Smooth muscle cell (in vitro differentiated cells): Measurements from ENCODE around the gene GLIS1. TPM values are rescaled to one million over a fixed set of nuclear protein-coding genes. Genes with fewer than 3 reads are reported as not detected.

ENCODE experiments used
- DNase-seq: peaks from one replicate; lab custom pipeline; 2025; ENCODE audit not compliant: unreplicated experiment; lab: John Stamatoyannopoulos, UW
- H2AFZ ChIP-seq: fragments of 200-600 bp; sonication (generic); 2 replicates; pipeline ENCODE4 v1.6.0; 2016; ENCODE audit warnings: antibody characterized with exemption, low read depth, mild to moderate bottlenecking
- H3F3A ChIP-seq: fragments of 200-600 bp; sonication (generic); 2 replicates; pipeline ENCODE4 v1.6.0; 2017; ENCODE audit warnings: antibody characterized with exemption, low read depth
- H3K27ac ChIP-seq: fragments of 200-600 bp; sonication (generic); 2 replicates; pipeline ENCODE4 v1.5.1; 2016; ENCODE audit warnings: low read depth, mild to moderate bottlenecking
- H3K27me3 ChIP-seq: fragments of 200-600 bp; sonication (generic); 2 replicates; pipeline ENCODE4 v1.6.1; 2016; ENCODE audit warnings: low read depth, mild to moderate bottlenecking
- H3K36me3 ChIP-seq: fragments of 200-600 bp; sonication (generic); 2 replicates; pipeline ENCODE4 v1.5.1; 2016; ENCODE audit warnings: low read depth
- H3K4me1 ChIP-seq: fragments of 200-600 bp; sonication (generic); 2 replicates; pipeline ENCODE4 v1.5.1; 2016; ENCODE audit warnings: low read depth
- H3K4me2 ChIP-seq: fragments of 200-600 bp; sonication (generic); 2 replicates; pipeline ENCODE4 v1.6.0; 2016; ENCODE audit warnings: mild to moderate bottlenecking
- H3K4me3 ChIP-seq: fragments of 200-600 bp; sonication (generic); 2 replicates; pipeline ENCODE4 v1.5.1; 2016; ENCODE audit warnings: mild to moderate bottlenecking
- H3K79me2 ChIP-seq: fragments of 200-600 bp; sonication (generic); 2 replicates; pipeline ENCODE4 v1.6.0; 2016; ENCODE audit warnings: low read depth, mild to moderate bottlenecking
- H3K9ac ChIP-seq: fragments of 200-600 bp; sonication (generic); 2 replicates; pipeline ENCODE4 v1.6.0; 2016; ENCODE audit warnings: low read depth
- H3K9me3 ChIP-seq: fragments of 200-600 bp; sonication (generic); replicated peaks from 2 replicates; pipeline ENCODE4 v1.5.1; 2016; ENCODE audit warnings: low read depth
- H4K20me1 ChIP-seq: fragments of 200-600 bp; sonication (generic); 2 replicates; pipeline ENCODE4 v1.6.0; 2016; ENCODE audit warnings: low read depth
- CTCF ChIP-seq: fragments of 200-600 bp; sonication (generic); IDR thresholded peaks from 2 replicates; pipeline ENCODE4 v1.5.1; 2017; ENCODE audit warnings: borderline replicate concordance, mild to moderate bottlenecking, antibody characterized with exemption; ENCODE audit not compliant: insufficient read depth, poor library complexity, severe bottlenecking
- WGBS: methylation state at CpG from one replicate; pipeline ENCODE4 v1.1.7; 2016; ENCODE audit warnings: low lambda C conversion rate; 5-methylcytosine and 5-hydroxymethylcytosine counted together
- polyA plus RNA-seq: library from polyadenylated mRNA; unstranded; fragments of >200 nt; fragmentation: Nextera tagmentation; extraction: Ambion mirVana; gene quantifications from 2 replicates; pipeline ENCODE4 v1.2.1, GENCODE V29; 2016
- total RNA-seq: library from RNA; depleted of rRNA; stranded (reverse); fragments of >200 nt; gene quantifications from 2 replicates; pipeline ENCODE4 v1.2.3, GENCODE V29; 2014

GLIS1 gene
- total and polyA plus RNA-seq, 2 experiments from 2014 or later: 0.36 to 4.9 TPM

GRCh38 chr1:53573522-53573921, 165.4 kb downstream of the GLIS1 start:
- H3K4me3 ChIP-seq: no peak overlapping the region
- no peak overlapping the region for H3K9ac ChIP-seq
- no peaks in the 10 kb centered on the region for H3K9me3 ChIP-seq
- no peaks in the 10 kb centered on the region for H3K79me2 ChIP-seq
- no peaks in the 10 kb centered on the region for H4K20me1 ChIP-seq
- H2AFZ ChIP-seq: no peak overlapping the region
- H3K4me1 ChIP-seq: peaks cover 13% of the 10 kb centered on the region
- no peak overlapping the region for H3K4me2 ChIP-seq
- no peaks in the 10 kb centered on the region for H3K27me3 ChIP-seq
- no peak for TF ChIP-seq CTCF
- WGBS: 93% methylated on average over 8 of the region's 8 CpGs
- no peak for DNase-seq
- peaks cover 12% of the 10 kb centered on the region for H3F3A ChIP-seq
- no peaks in the 10 kb centered on the region for H3K36me3 ChIP-seq
- no peak overlapping the region for H3K27ac ChIP-seq

- TF ChIP-seq CTCF: no peak
- Histone ChIP-seq H3K4me3 (no peak overlapping the region), H3K27me3 (no peaks in the 10 kb centered on the region), H3K9ac (peak overlapping the region; percentile 39), H3K79me2 (no peaks in the 10 kb centered on the region), H4K20me1 (no peaks in the 10 kb centered on the region), H3K36me3 (no peaks in the 10 kb centered on the region), H3K4me2 (peak overlapping the region; percentile 57), H3F3A (peaks cover 12% of the 10 kb centered on the region), H3K4me1 (peaks cover 13% of the 10 kb centered on the region), H2AFZ (no peak overlapping the region), H3K27ac (peak overlapping the region; percentile 85), H3K9me3 (no peaks in the 10 kb centered on the region)
- no peak for DNase-seq
- WGBS: 74% methylated on average over 3 of the region's 3 CpGs
Observed at GRCh38 chr1:53572815-53573173, 166.2 kb downstream of the GLIS1 start.

- Histone ChIP-seq H4K20me1 (no peaks in the 10 kb centered on the region), H3K27ac (peak overlapping the region; percentile 85), H3F3A (peaks cover 12% of the 10 kb centered on the region), H3K9ac (peak overlapping the region; percentile 55), H3K4me2 (peak overlapping the region; percentile 57), H3K36me3 (no peaks in the 10 kb centered on the region), H2AFZ (no peak overlapping the region), H3K4me3 (no peak overlapping the region), H3K79me2 (no peaks in the 10 kb centered on the region), H3K4me1 (peaks cover 13% of the 10 kb centered on the region), H3K27me3 (no peaks in the 10 kb centered on the region), H3K9me3 (no peaks in the 10 kb centered on the region)
- no peak for TF ChIP-seq CTCF
- whole genome bisulfite sequencing: 44% methylated on average over 4 of the region's 4 CpGs
- DNase-seq: peak; percentile 34
Observed at GRCh38 chr1:53572065-53572814, 166.7 kb downstream of the GLIS1 start.

GRCh38 chr1:53568540-53568939, 170.4 kb downstream of the GLIS1 start:
- Histone ChIP-seq H3K9me3 (no peaks in the 10 kb centered on the region), H3K79me2 (no peaks in the 10 kb centered on the region), H3K36me3 (no peaks in the 10 kb centered on the region), H2AFZ (no peak overlapping the region), H3K27me3 (no peaks in the 10 kb centered on the region), H3K4me1 (peaks cover 13% of the 10 kb centered on the region), H4K20me1 (no peaks in the 10 kb centered on the region), H3K9ac (no peak overlapping the region), H3F3A (peaks cover 12% of the 10 kb centered on the region), H3K27ac (no peak overlapping the region), H3K4me2 (no peak overlapping the region), H3K4me3 (no peak overlapping the region)
- WGBS: 97% methylated on average over 2 of the region's 2 CpGs
- DNase-seq: no peak
- TF ChIP-seq CTCF: no peak
